ENCODE measurements around the gene SH3PXD2A.

GRCh38 chr10:103660364-103661197 lies 194.8 kb downstream of the SH3PXD2A start:
- no peak for TF ChIP-seq CTCF (IDR thresholded peaks at IDR 0.05)
- TF ChIP-seq EZH2 (IDR thresholded peaks at IDR 0.05; ENCODE audit: borderline replicate concordance, insufficient read depth, low read depth, low read length, poor library complexity, severe bottlenecking) = no peak
